GM12878 (cell line): ENCODE measurements around the gene STK16. TPM values are rescaled to one million over a fixed set of nuclear protein-coding genes. Genes with fewer than 3 reads are reported as not detected.

Experiments used
- ATAC-seq: fragments of 200-7000 bp; cut with Tn5 transposase; 3 replicates; pipeline ENCODE4 v1.9.1; 2020; ENCODE audit warnings: mild to moderate bottlenecking, moderate library complexity
- BruUV-seq: library from RNA; stranded (reverse); fragments of 400-500 nt; replicated peaks from 2 replicates; lab custom pipeline; 2021; lab: Mats Ljungman, UMichigan
- CTCF ChIA-PET: fragments of 300-600 bp; sonication (Branson Sonifier 250); formaldehyde crosslinking; extraction: SDS; loops from one replicate; lab custom pipeline; 2021; ENCODE audit warnings: inconsistent platforms; lab: Yijun Ruan, JAX
- POLR2A ChIA-PET: fragments of 350-600 bp; formaldehyde crosslinking; extraction: SDS; loops from one replicate; lab custom pipeline; 2021; ENCODE audit warnings: inconsistent platforms; lab: Charles Lee
- RAD21 ChIA-PET: fragments of 300-600 bp; sonication (Branson Sonifier 250); formaldehyde crosslinking; loops from one replicate; lab custom pipeline; 2023; ENCODE audit warnings: antibody characterized with exemption; ENCODE audit not compliant: unreplicated experiment; lab: Charles Lee
- SMC1A ChIA-PET: fragments of 300-600 bp; sonication (Branson Sonifier 250); formaldehyde crosslinking; loops from one replicate; lab custom pipeline; 2023; ENCODE audit not compliant: unreplicated experiment, uncharacterized antibody; lab: Charles Lee
- DNase-seq: peaks from one replicate; pipeline ENCODE4 v3.0.0-alpha.2; 2011; ENCODE audit warnings: low read depth, low spot score
- FAIRE-seq: peaks from 3 replicates; lab custom pipeline; 2011; peaks lifted over from hg19 to GRCh38; lab: Jason Lieb, UNC
- H2AFZ ChIP-seq: 2 replicates; pipeline ENCODE4 v1.6.0; 2011; ENCODE audit warnings: low read depth, low read length, control low read depth; ENCODE audit not compliant: control insufficient read depth
- H3K27ac ChIP-seq: 2 replicates; pipeline ENCODE4 v1.5.1; 2011; ENCODE audit warnings: control low read depth; ENCODE audit not compliant: control insufficient read depth, insufficient read depth
- H3K27me3 ChIP-seq, 2 experiments: replicated peaks in 1 of 2; 2 replicates each; pipeline versions ENCODE4 v1.6.0 to v1.6.1; 2011; ENCODE audit warnings: low read length in 1 of 2; ENCODE audit not compliant: control insufficient read depth in 2 of 2, insufficient read depth in 2 of 2
- H3K36me3 ChIP-seq, 2 experiments: 2 replicates each; pipeline ENCODE4 v1.5.1; 2011; ENCODE audit warnings: low read length in 1 of 2; ENCODE audit not compliant: control insufficient read depth in 2 of 2, insufficient read depth in 2 of 2
- H3K4me1 ChIP-seq: 2 replicates; pipeline ENCODE4 v1.6.1; 2011; ENCODE audit warnings: mild to moderate bottlenecking, low read length, moderate library complexity, mixed read lengths; ENCODE audit not compliant: control insufficient read depth, insufficient read depth
- H3K4me2 ChIP-seq: 2 replicates; pipeline ENCODE4 v1.6.0; 2011; ENCODE audit warnings: control low read depth; ENCODE audit not compliant: control insufficient read depth, insufficient read depth
- H3K4me3 ChIP-seq: fragments of 200-600 bp; sonication (generic); 2 replicates; pipeline ENCODE4 v1.5.1; 2016
- H3K79me2 ChIP-seq: 2 replicates; pipeline ENCODE4 v1.6.0; 2011; ENCODE audit warnings: low read length; ENCODE audit not compliant: control insufficient read depth, insufficient read depth
- H3K9ac ChIP-seq: 2 replicates; pipeline ENCODE4 v1.8.0; 2011; ENCODE audit warnings: low read length, control low read depth, mixed read lengths; ENCODE audit not compliant: control insufficient read depth, insufficient read depth
- H3K9me3 ChIP-seq: replicated peaks from 3 replicates; pipeline ENCODE4 v1.5.1; 2011; ENCODE audit warnings: mild to moderate bottlenecking, low read length; ENCODE audit not compliant: control insufficient read depth, insufficient read depth
- H4K20me1 ChIP-seq: 2 replicates; pipeline ENCODE4 v1.6.0; 2011; ENCODE audit not compliant: control insufficient read depth, insufficient read depth
- BMI1 ChIP-seq: fragments of 450-650 bp; IDR thresholded peaks from 2 replicates; pipeline ENCODE4 v1.6.1; 2016; ENCODE audit warnings: mild to moderate bottlenecking, moderate library complexity, borderline replicate concordance
- JUNB ChIP-seq: IDR thresholded peaks from 2 replicates; pipeline ENCODE4 v1.6.1; 2016; ENCODE audit warnings: antibody characterized with exemption, mild to moderate bottlenecking
- NFXL1 ChIP-seq: fragments of 450-650 bp; IDR thresholded peaks from 2 replicates; pipeline ENCODE4 v1.6.1; 2017; ENCODE audit warnings: antibody characterized with exemption, mild to moderate bottlenecking, borderline replicate concordance
- SREBF1 ChIP-seq: IDR thresholded peaks from 2 replicates; pipeline ENCODE4 v1.6.1; 2012; ENCODE audit warnings: mild to moderate bottlenecking, low read length
- YY1 ChIP-seq: IDR thresholded peaks from 2 replicates; pipeline ENCODE4 v1.6.1; 2011; ENCODE audit warnings: low read depth, mild to moderate bottlenecking, low read length
- ZNF24 ChIP-seq: fragments of 450-650 bp; IDR thresholded peaks from 2 replicates; pipeline ENCODE4 v1.6.1; 2017; ENCODE audit warnings: antibody characterized with exemption, mild to moderate bottlenecking
- WGBS: methylation state at CpG from one replicate; pipeline ENCODE4 v1.1.6; 2016; ENCODE audit warnings: low lambda C conversion rate; ENCODE audit not compliant: insufficient replicate concordance, insufficient coverage; ENCODE audit errors: missing lambda C conversion rate; 5-methylcytosine and 5-hydroxymethylcytosine counted together
- in situ Hi-C: fragments of 300-500 bp; cut with MboI; formaldehyde crosslinking; loops from 9 replicates; pipeline ENCODE4 v1.14.3; 2018; ENCODE audit warnings: mixed read lengths
- intact Hi-C: fragments of 100-400 bp; cut with micrococcal nuclease; formaldehyde crosslinking; loops from one replicate; pipeline ENCODE4 v1.14.2; 2022; ENCODE audit not compliant: unreplicated experiment
- polyA plus RNA-seq, 11 experiments: library from polyadenylated mRNA; depleted of rRNA in 4 of 11; unstranded in 6 of 11; stranded (reverse) in 5 of 11; fragments of >200 nt; fragmentation: Nextera tagmentation in 4 of 11; fragmentation: Illumina TruSeq in 1 of 11; extraction: Ambion mirVana in 4 of 11; extraction: Trizol in 1 of 11; gene quantifications; 1 replicate in 1 of 11; 2 replicates in 10 of 11; pipeline versions ENCODE4 v1.2.1 to v1.2.3, GENCODE V29; 2011 to 2016; ENCODE audit warnings: inconsistent platforms in 2 of 11, missing spikeins in 2 of 11, low read depth in 1 of 11
- total RNA-seq, 4 experiments: library from RNA; depleted of rRNA in 3 of 4; stranded (reverse); fragments of >200 nt in 3 of 4; fragmentation: Illumina TruSeq in 1 of 4; extraction: Trizol in 1 of 4; gene quantifications; 2 replicates each; pipeline versions ENCODE4 v1.2.1 to v1.2.3, GENCODE V29; 2013 to 2021
- TF ChIP-seq, protein P1 (sequence below), 3 experiments: IDR thresholded peaks in 2 of 3; conservative IDR thresholded peaks in 1 of 3; 2 replicates each; pipeline ENCODE4 v1.5.1; 2011; ENCODE audit warnings: low read depth in 3 of 3, low read length in 3 of 3, mild to moderate bottlenecking in 3 of 3, control low read depth in 2 of 3, moderate library complexity in 2 of 3, inconsistent platforms in 1 of 3, mixed read lengths in 1 of 3; ENCODE audit not compliant: control insufficient read depth in 2 of 3, insufficient read depth in 1 of 3; ENCODE audit errors: extremely low read depth in 1 of 3

STK16 gene
- total and polyA plus RNA-seq, 10 of the 15 experiments (the other 5 are each of a cell fraction or from before 2014, with no cell fraction given), result 4.3 to 50.1 (median 17.9) TPM

- H3K4me2 ChIP-seq, result no peak overlapping the region
- WGBS, result 46% methylated on average over 2 of the region's 2 CpGs
- no peaks in the 10 kb centered on the region for H3K27me3 ChIP-seq
- in situ Hi-C loops (no loop called here), intact Hi-C loops (no loop called here)
- peaks cover 6% of the 10 kb centered on the region for H3K4me1 ChIP-seq
- no peaks in the 10 kb centered on the region for H3K9me3 ChIP-seq
- H3K4me3 ChIP-seq, result no peak overlapping the region
- H3K79me2 ChIP-seq, result no peaks in the 10 kb centered on the region
- SMC1A ChIA-PET, result interaction anchor here (8.3 kb wide), 1 partner anchor 21 kb away, joined by 98 read pairs; the partner anchor contains the start of genes TUBA4A and TUBA4B
- RAD21 ChIA-PET, result no interaction called here
- no TSS peak for BruUV-seq
- H3K36me3 ChIP-seq, result no peaks in the 10 kb centered on the region
- TF ChIP-seq BMI1, result no peak
- TF ChIP-seq, all 136 proteins: peak for 0
- Histone ChIP-seq H2AFZ (no peak overlapping the region), H3K27ac (no peak overlapping the region), H4K20me1 (no peaks in the 10 kb centered on the region), H3K9ac (no peak overlapping the region)
- FAIRE-seq (no peak), ATAC-seq (no peak), DNase-seq (no peak)
- POLR2A ChIA-PET, result interaction anchor here (0.6 to 2.1 kb wide), 2 partner anchors 18 to 19 kb away, joined by 7 to 9 read pairs; partner anchors contain the start of gene TUBA4A
- CTCF ChIA-PET, result interaction anchor here (1.0 to 13.5 kb wide), 2 partner anchors 18 to 20 kb away, joined by 4 to 257 read pairs; no protein-coding TSS in a partner anchor
These were observed 27.7 kb downstream of the STK16 start for GRCh38 chr2:219272995-219273394.

- Histone ChIP-seq H3K27ac (no peak overlapping the region), H3K27me3 (no peaks in the 10 kb centered on the region), H3K79me2 (no peaks in the 10 kb centered on the region), H3K4me3 (no peak overlapping the region), H3K4me1 (peaks cover 15% of the 10 kb centered on the region), H2AFZ (no peak overlapping the region), H4K20me1 (no peaks in the 10 kb centered on the region), H3K36me3 (no peaks in the 10 kb centered on the region), H3K4me2 (no peak overlapping the region), H3K9me3 (no peaks in the 10 kb centered on the region), H3K9ac (no peak overlapping the region)
- FAIRE-seq (no peak), ATAC-seq (no peak), DNase-seq (no peak)
- no TSS peak for BruUV-seq
- in situ Hi-C loops (no loop called here), intact Hi-C loops (no loop called here)
- SMC1A ChIA-PET, result interaction anchor here (1.0 to 8.3 kb wide), 5 partner anchors 20 to 98 kb away, joined by 3 to 98 read pairs (median 6); partner anchors contain the start of genes TUBA4A and TUBA4B
- 49% methylated on average over 3 of the region's 3 CpGs for whole genome bisulfite sequencing
- RAD21 ChIA-PET, result interaction anchor here (0.7 to 2.2 kb wide), 3 partner anchors 20 to 25 kb away, joined by 3 to 10 read pairs (median 8); partner anchors contain the start of gene TUBA4A
- CTCF ChIA-PET, result interaction anchor here (0.9 to 13.5 kb wide), 8 partner anchors 17 to 114 kb away, joined by 3 to 257 read pairs (median 4); partner anchors contain the start of gene TUBA4A
- TF ChIP-seq JUNB (no peak), NFXL1 (no peak), SREBF1 (no peak), ZNF24 (no peak), YY1 (no peak)
- TF ChIP-seq, protein P1, sequence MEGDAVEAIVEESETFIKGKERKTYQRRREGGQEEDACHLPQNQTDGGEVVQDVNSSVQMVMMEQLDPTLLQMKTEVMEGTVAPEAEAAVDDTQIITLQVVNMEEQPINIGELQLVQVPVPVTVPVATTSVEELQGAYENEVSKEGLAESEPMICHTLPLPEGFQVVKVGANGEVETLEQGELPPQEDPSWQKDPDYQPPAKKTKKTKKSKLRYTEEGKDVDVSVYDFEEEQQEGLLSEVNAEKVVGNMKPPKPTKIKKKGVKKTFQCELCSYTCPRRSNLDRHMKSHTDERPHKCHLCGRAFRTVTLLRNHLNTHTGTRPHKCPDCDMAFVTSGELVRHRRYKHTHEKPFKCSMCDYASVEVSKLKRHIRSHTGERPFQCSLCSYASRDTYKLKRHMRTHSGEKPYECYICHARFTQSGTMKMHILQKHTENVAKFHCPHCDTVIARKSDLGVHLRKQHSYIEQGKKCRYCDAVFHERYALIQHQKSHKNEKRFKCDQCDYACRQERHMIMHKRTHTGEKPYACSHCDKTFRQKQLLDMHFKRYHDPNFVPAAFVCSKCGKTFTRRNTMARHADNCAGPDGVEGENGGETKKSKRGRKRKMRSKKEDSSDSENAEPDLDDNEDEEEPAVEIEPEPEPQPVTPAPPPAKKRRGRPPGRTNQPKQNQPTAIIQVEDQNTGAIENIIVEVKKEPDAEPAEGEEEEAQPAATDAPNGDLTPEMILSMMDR (IDR thresholded peaks at IDR 0.05 in 2 of 3, conservative IDR thresholded peaks at IDR 0.05 in 1 of 3; ENCODE audit: control insufficient read depth in 2 of 3, extremely low read depth in 1 of 3, insufficient read depth in 1 of 3, low read depth in 3 of 3, low read length in 3 of 3), result no peak
- POLR2A ChIA-PET, result interaction anchor here (0.7 to 2.1 kb wide), 5 partner anchors 19 to 34 kb away, joined by 4 to 9 read pairs (median 5); partner anchors contain the start of gene TUBA4B
These were observed 28.7 kb downstream of the STK16 start for GRCh38 chr2:219273937-219274336.
